ENCODE results near the gene PEAK1. TPM values are rescaled to one million over a fixed set of nuclear protein-coding genes. Genes with fewer than 3 reads are reported as not detected.

The PEAK1 gene
- total RNA-seq, result 10 to 100 TPM; 34.0 to 38.1 TPM

GRCh38 chr15:77419836-77420609 lies at the start of gene PEAK1:
PEAK1 (minus strand) TSS chr15:77420104; CDS start chr15:77181926, 238,178 bp downstream.
- H3K36me3 Mint-ChIP-seq, result peaks cover 8% of the 10 kb centered on the region
- peak; percentile 98 for DNase-seq
- H3K4me1 Mint-ChIP-seq, result peaks cover 35% of the 10 kb centered on the region
- H3K27me3 Mint-ChIP-seq, result no peaks in the 10 kb centered on the region
- H3K4me3 Mint-ChIP-seq, result peak within 1 kb of the TSS; percentile 99
- POLR2A ChIA-PET, result interaction anchor here (1.0 to 2.0 kb wide), 6 partner anchors 10 to 241 kb away, joined by 3 to 21 read pairs (median 4); no protein-coding TSS in a partner anchor
- peak; percentile 97 for ATAC-seq (ENCODE audit: low read depth)
- H3K9me3 Mint-ChIP-seq, result no peaks in the 10 kb centered on the region
- H3K27ac Mint-ChIP-seq, result peak within 1 kb of the TSS; percentile 99

- H3K36me3 Mint-ChIP-seq, result peaks cover 37% of the 10 kb centered on the region
- ATAC-seq (ENCODE audit: low read depth), result no peak
- H3K27me3 Mint-ChIP-seq, result no peaks in the 10 kb centered on the region
- H3K4me1 Mint-ChIP-seq, result no peaks in the 10 kb centered on the region
- POLR2A ChIA-PET, result no interaction called here
- no peak overlapping the region for H3K4me3 Mint-ChIP-seq
- no peak for DNase-seq
- H3K27ac Mint-ChIP-seq, result no peak overlapping the region
- H3K9me3 Mint-ChIP-seq, result no peaks in the 10 kb centered on the region
Observed at GRCh38 chr15:77468896-77469295, 49.0 kb upstream of the PEAK1 start.

DNA sequence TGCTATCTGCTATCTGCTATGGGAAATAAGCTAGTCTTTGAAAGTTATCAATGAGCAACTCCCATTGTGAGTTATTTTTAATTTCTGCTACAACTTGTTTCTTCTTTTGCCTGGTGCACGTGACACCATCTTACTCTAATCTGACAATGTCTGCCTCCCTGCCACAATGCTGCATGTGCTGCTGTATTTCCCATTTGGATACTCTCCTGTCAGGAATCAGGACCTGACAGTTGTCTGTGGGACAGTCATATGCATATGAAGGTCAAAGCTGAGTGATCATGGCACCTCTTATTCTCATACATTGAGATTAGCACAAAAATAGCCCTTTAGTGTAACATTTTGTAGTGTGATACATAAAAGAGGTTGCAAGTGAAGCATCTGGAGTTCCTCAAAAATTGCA lies 46.6 kb upstream of the PEAK1 start:
- no peak for DNase-seq
- H3K27me3 Mint-ChIP-seq, result no peaks in the 10 kb centered on the region
- H3K9me3 Mint-ChIP-seq, result no peaks in the 10 kb centered on the region
- POLR2A ChIA-PET, result no interaction called here
- H3K4me3 Mint-ChIP-seq, result no peak overlapping the region
- H3K27ac Mint-ChIP-seq, result no peak overlapping the region
- peaks cover 24% of the 10 kb centered on the region for H3K36me3 Mint-ChIP-seq
- no peaks in the 10 kb centered on the region for H3K4me1 Mint-ChIP-seq
- ATAC-seq (ENCODE audit: low read depth), result no peak

GRCh38 chr15:77464129-77464865 lies 44.4 kb upstream of the PEAK1 start:
- Mint-ChIP-seq H3K27ac (no peak overlapping the region), H3K36me3 (peaks cover 33% of the 10 kb centered on the region), H3K4me3 (no peak overlapping the region), H3K27me3 (no peaks in the 10 kb centered on the region), H3K4me1 (no peaks in the 10 kb centered on the region), H3K9me3 (no peaks in the 10 kb centered on the region)
- DNase-seq, result no peak
- POLR2A ChIA-PET, result no interaction called here
- ATAC-seq (ENCODE audit: low read depth), result no peak

GRCh38 chr15:77461486-77461885 lies 41.6 kb upstream of the PEAK1 start:
- Mint-ChIP-seq H3K9me3 (no peaks in the 10 kb centered on the region), H3K4me3 (no peak overlapping the region), H3K36me3 (peaks cover 24% of the 10 kb centered on the region), H3K27me3 (no peaks in the 10 kb centered on the region), H3K4me1 (peaks cover 12% of the 10 kb centered on the region), H3K27ac (no peak overlapping the region)
- POLR2A ChIA-PET, result no interaction called here
- no peak for DNase-seq
- no peak for ATAC-seq (ENCODE audit: low read depth)

DNA sequence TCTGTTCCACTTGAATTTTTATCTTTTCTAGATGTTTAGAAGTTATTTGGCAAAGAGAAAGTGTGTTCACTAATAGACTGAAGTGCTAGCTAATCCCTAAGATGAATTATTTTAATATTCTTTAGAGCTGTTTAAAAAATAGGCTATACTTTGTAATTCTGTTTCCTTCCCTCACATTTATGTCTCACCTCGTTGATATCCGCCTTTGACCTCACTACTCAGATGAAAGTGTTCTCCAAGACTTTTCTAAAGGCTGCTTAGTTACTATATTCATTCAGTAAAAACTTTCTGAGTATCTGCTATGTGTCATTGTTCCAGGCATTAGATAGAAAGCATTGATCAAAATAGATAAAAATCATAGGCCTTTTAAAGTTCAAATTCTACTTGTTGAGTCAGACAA lies 39.1 kb upstream of the PEAK1 start:
- Mint-ChIP-seq H3K36me3 (peaks cover 21% of the 10 kb centered on the region), H3K27me3 (no peaks in the 10 kb centered on the region), H3K9me3 (no peaks in the 10 kb centered on the region), H3K4me3 (no peak overlapping the region), H3K27ac (no peak overlapping the region), H3K4me1 (peaks cover 14% of the 10 kb centered on the region)
- DNase-seq (no peak), ATAC-seq (ENCODE audit: low read depth) (no peak)
- POLR2A ChIA-PET, result no interaction called here

- Mint-ChIP-seq H3K27ac (no peak overlapping the region), H3K27me3 (no peaks in the 10 kb centered on the region), H3K9me3 (no peaks in the 10 kb centered on the region), H3K4me3 (peak overlapping the region; percentile 18), H3K36me3 (peaks cover 22% of the 10 kb centered on the region), H3K4me1 (peaks cover 14% of the 10 kb centered on the region)
- ATAC-seq (ENCODE audit: low read depth) (no peak), DNase-seq (no peak)
- POLR2A ChIA-PET, result interaction anchor here (1.0 kb wide), 1 partner anchor 21 kb away, joined by 3 read pairs; no protein-coding TSS in a partner anchor
Observed at GRCh38 chr15:77457905-77458265, 38.0 kb upstream of the PEAK1 start.

DNA sequence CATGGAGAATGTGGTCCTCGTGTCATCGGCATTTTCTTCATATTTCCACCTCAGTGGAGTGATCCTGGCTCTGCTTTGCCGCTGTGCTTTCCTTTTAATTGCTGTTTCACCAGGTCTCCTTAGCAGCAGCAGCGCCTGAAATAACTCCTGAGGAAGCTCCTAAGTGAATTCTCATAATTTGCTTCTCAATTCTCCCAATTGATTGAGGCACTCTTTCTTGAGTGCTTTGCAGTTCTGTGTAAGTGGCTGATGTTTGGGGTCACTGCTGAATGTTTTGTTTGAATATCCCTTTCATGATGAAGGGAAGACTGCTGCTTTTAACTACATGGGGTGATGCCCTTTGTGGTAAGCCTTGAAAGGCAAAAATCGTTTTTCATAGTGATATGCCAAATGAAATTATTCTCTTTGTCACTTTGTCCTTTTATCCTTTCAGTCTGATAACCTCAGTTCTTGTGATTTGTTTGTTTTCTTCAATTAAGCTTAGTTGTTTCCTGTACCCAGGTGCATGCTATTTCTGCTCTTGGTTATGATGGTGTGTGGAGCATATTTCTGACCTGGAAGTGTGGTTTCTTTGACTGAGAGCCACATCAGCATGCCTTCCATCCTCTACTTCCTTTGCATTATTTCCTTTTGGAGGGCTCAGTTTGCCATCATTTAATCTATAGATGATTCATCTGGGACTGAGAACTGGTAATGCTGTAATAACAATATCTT lies 37.4 kb upstream of the PEAK1 start:
- no peaks in the 10 kb centered on the region for H3K27me3 Mint-ChIP-seq
- POLR2A ChIA-PET, result interaction anchor here (1.0 kb wide), 1 partner anchor 21 kb away, joined by 3 read pairs; no protein-coding TSS in a partner anchor
- DNase-seq, result no peak
- peak overlapping the region; percentile 18 for H3K4me3 Mint-ChIP-seq
- ATAC-seq (ENCODE audit: low read depth), result peak; percentile 87
- H3K4me1 Mint-ChIP-seq, result peaks cover 14% of the 10 kb centered on the region
- H3K27ac Mint-ChIP-seq, result peak overlapping the region; percentile 11
- H3K36me3 Mint-ChIP-seq, result peaks cover 24% of the 10 kb centered on the region
- no peaks in the 10 kb centered on the region for H3K9me3 Mint-ChIP-seq

GRCh38 chr15:77456746-77457145 lies 36.8 kb upstream of the PEAK1 start:
- no peak for ATAC-seq (ENCODE audit: low read depth)
- no peaks in the 10 kb centered on the region for H3K27me3 Mint-ChIP-seq
- H3K4me3 Mint-ChIP-seq, result no peak overlapping the region
- H3K27ac Mint-ChIP-seq, result no peak overlapping the region
- peaks cover 14% of the 10 kb centered on the region for H3K4me1 Mint-ChIP-seq
- POLR2A ChIA-PET, result no interaction called here
- H3K36me3 Mint-ChIP-seq, result peaks cover 25% of the 10 kb centered on the region
- DNase-seq, result no peak
- no peaks in the 10 kb centered on the region for H3K9me3 Mint-ChIP-seq

DNA sequence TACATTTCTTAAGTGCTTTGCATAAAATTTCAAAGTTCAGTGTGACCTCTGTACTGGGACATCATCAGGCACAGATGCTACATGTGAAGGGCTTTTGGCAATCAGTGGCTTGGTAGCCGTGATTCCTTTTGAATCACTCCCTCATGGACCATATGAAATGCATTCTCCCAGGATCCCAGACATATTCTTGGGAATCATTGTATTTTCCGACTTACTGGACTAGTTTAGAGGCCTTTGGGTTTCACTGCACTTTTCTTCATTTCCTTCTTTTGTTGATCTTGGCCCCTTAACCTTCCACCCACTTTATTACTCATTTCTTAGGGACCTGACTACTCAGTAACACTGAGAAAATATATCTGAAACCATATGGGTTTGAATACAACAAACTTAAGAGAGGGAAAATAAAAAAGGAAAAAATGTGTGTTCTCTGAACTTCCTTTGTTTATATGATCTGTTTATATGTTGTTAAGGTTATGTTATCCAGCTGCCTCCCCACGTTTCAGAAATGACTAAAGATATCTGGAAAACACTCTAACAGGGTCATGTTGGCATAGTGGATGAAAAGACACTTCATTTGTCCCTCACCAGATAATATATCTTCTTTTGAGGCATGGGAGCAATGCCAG lies 35.9 kb upstream of the PEAK1 start:
- ATAC-seq (ENCODE audit: low read depth), result no peak

GRCh38 chr15:77454951-77455350 lies 35.0 kb upstream of the PEAK1 start:
- no peak for DNase-seq
- Mint-ChIP-seq H3K27ac (no peak overlapping the region), H3K36me3 (peaks cover 17% of the 10 kb centered on the region), H3K4me1 (peaks cover 14% of the 10 kb centered on the region), H3K9me3 (no peaks in the 10 kb centered on the region), H3K4me3 (no peak overlapping the region), H3K27me3 (no peaks in the 10 kb centered on the region)
- ATAC-seq (ENCODE audit: low read depth), result no peak
- POLR2A ChIA-PET, result no interaction called here

More for the DNA sequence above, 35.9 kb upstream of the PEAK1 start:
- H3K4me3 Mint-ChIP-seq, result no peak overlapping the region
- peaks cover 14% of the 10 kb centered on the region for H3K4me1 Mint-ChIP-seq
- H3K9me3 Mint-ChIP-seq, result no peaks in the 10 kb centered on the region
- peaks cover 24% of the 10 kb centered on the region for H3K36me3 Mint-ChIP-seq
- H3K27ac Mint-ChIP-seq, result no peak overlapping the region
- POLR2A ChIA-PET, result no interaction called here
- no peak for DNase-seq
- no peaks in the 10 kb centered on the region for H3K27me3 Mint-ChIP-seq

GRCh38 chr15:77454265-77454664 lies 34.4 kb upstream of the PEAK1 start:
- no peak overlapping the region for H3K27ac Mint-ChIP-seq
- POLR2A ChIA-PET, result no interaction called here
- H3K36me3 Mint-ChIP-seq, result peaks cover 18% of the 10 kb centered on the region

GRCh38 chr15:77446840-77447390 lies 27.0 kb upstream of the PEAK1 start:
- H3K27ac Mint-ChIP-seq, result no peak overlapping the region
- H3K36me3 Mint-ChIP-seq, result peaks cover 21% of the 10 kb centered on the region
- H3K9me3 Mint-ChIP-seq, result no peaks in the 10 kb centered on the region
- no peaks in the 10 kb centered on the region for H3K27me3 Mint-ChIP-seq
- DNase-seq, result no peak
- peaks cover 5% of the 10 kb centered on the region for H3K4me1 Mint-ChIP-seq
- no peak for ATAC-seq (ENCODE audit: low read depth)
- POLR2A ChIA-PET, result interaction anchor here (0.6 kb wide), 1 partner anchor 180 kb away, joined by 3 read pairs; no protein-coding TSS in a partner anchor
- no peak overlapping the region for H3K4me3 Mint-ChIP-seq

More at GRCh38 chr15:77454265-77454664, 34.4 kb upstream of the PEAK1 start:
- Mint-ChIP-seq H3K4me3 (no peak overlapping the region), H3K27me3 (no peaks in the 10 kb centered on the region), H3K4me1 (peaks cover 14% of the 10 kb centered on the region), H3K9me3 (no peaks in the 10 kb centered on the region)
- DNase-seq (no peak), ATAC-seq (ENCODE audit: low read depth) (no peak)

Measured in activated naive CD8-positive, alpha-beta T cell treated with anti-CD3 and anti-CD28 coated beads, Interleukin-2, amount 10 ng/mL, durations not matched to agents 7 days and 5 days (primary cell).